K562 (cell line): ENCODE data around the gene CATSPER4. TPM values are rescaled to one million over a fixed set of nuclear protein-coding genes. Genes with fewer than 3 reads are reported as not detected.

Experiments
- ARID3A ChIP-seq: IDR thresholded peaks from 2 replicates; pipeline ENCODE4 v1.6.1; 2012; ENCODE audit warnings: low read depth, low read length, improper control_type of control experiment, borderline replicate concordance
- ATF7 ChIP-seq: fragments of 450-650 bp; IDR thresholded peaks from 2 replicates; pipeline ENCODE4 v1.7.1; 2014; ENCODE audit warnings: mild to moderate bottlenecking, moderate library complexity
- C11orf30 ChIP-seq: fragments of 450-650 bp; IDR thresholded peaks from 2 replicates; pipeline ENCODE4 v1.6.1; 2016; ENCODE audit warnings: low read depth, mild to moderate bottlenecking
- CHD4 ChIP-seq: fragments of 200-600 bp; sonication (generic); IDR thresholded peaks from 3 replicates; pipeline ENCODE4 v1.6.1; 2012; ENCODE audit warnings: low read depth, mild to moderate bottlenecking, mixed read lengths, low read length, inconsistent platforms; ENCODE audit not compliant: insufficient read depth, insufficient replicate concordance, poor library complexity, severe bottlenecking
- CSDE1 ChIP-seq, 2 experiments: fragments of 450-650 bp; IDR thresholded peaks; 2 replicates each; pipeline ENCODE4 v1.6.1; 2016; ENCODE audit warnings: mild to moderate bottlenecking in 1 of 2
- ELF1 ChIP-seq: fragments of 200-800 bp; sonication (Bioruptor generic); IDR thresholded peaks from 2 replicates; pipeline ENCODE4 v1.6.1; 2016; ENCODE audit warnings: missing genetic modification characterization, missing compliant biosample characterization
- GATAD2B ChIP-seq: fragments of 450-650 bp; IDR thresholded peaks from 2 replicates; pipeline ENCODE4 v1.6.1; 2017; ENCODE audit warnings: mild to moderate bottlenecking, borderline replicate concordance
- HDAC2 ChIP-seq: fragments of 450-650 bp; IDR thresholded peaks from 2 replicates; pipeline ENCODE4 v1.6.1; 2016; ENCODE audit warnings: mild to moderate bottlenecking
- ILF3 ChIP-seq: fragments of 450-650 bp; IDR thresholded peaks from 2 replicates; pipeline ENCODE4 v1.6.1; 2018; ENCODE audit warnings: antibody characterized with exemption, mild to moderate bottlenecking, moderate library complexity, borderline replicate concordance
- MAZ ChIP-seq, 2 experiments: fragments of 450-650 bp in 1 of 2; sonication (generic) in 1 of 2; formaldehyde crosslinking; IDR thresholded peaks in 1 of 2; conservative IDR thresholded peaks in 1 of 2; 2 replicates each; pipeline versions ENCODE4 v1.4.0 to v1.5.0; 2020; ENCODE audit warnings: mild to moderate bottlenecking in 1 of 2, missing genetic modification reagents in 1 of 2
- MEIS2 ChIP-seq: fragments of 450-650 bp; IDR thresholded peaks from 2 replicates; pipeline ENCODE4 v1.6.1; 2014; ENCODE audit warnings: mild to moderate bottlenecking; ENCODE audit not compliant: partially characterized antibody
- POLR2H ChIP-seq: IDR thresholded peaks from 2 replicates; pipeline ENCODE4 v1.6.1; 2016; ENCODE audit warnings: missing genetic modification characterization, low read depth, mild to moderate bottlenecking, control low read depth, missing compliant biosample characterization, moderate library complexity
- RAD51 ChIP-seq: fragments of 450-650 bp; IDR thresholded peaks from 2 replicates; pipeline ENCODE4 v1.7.1; 2016; ENCODE audit warnings: low read depth, mild to moderate bottlenecking, borderline replicate concordance
- SMAD3 ChIP-seq: fragments of 450-650 bp; formaldehyde crosslinking; conservative IDR thresholded peaks from 2 replicates; pipeline ENCODE4 v1.4.0; 2020; ENCODE audit warnings: mild to moderate bottlenecking
- SUPT5H ChIP-seq: fragments of 450-650 bp; IDR thresholded peaks from 2 replicates; pipeline ENCODE4 v1.6.1; 2016
- TOE1 ChIP-seq, 2 experiments: fragments of 450-650 bp in 1 of 2; sonication (generic) in 1 of 2; formaldehyde crosslinking in 1 of 2; IDR thresholded peaks; 2 replicates each; pipeline versions ENCODE4 v1.7.1 to v1.8.0; 2016 to 2022; ENCODE audit warnings: borderline replicate concordance in 2 of 2, mild to moderate bottlenecking in 2 of 2, antibody characterized with exemption in 1 of 2, inconsistent platforms in 1 of 2, low read depth in 1 of 2, missing genetic modification reagents in 1 of 2, moderate library complexity in 1 of 2
- ZFPM2 ChIP-seq: fragments of 250-450 bp; sonication (Bioruptor Pico); IDR thresholded peaks from 2 replicates; pipeline ENCODE4 v1.5.1; 2022; ENCODE audit warnings: mild to moderate bottlenecking
- ZFX ChIP-seq: sonication (generic); formaldehyde crosslinking; IDR thresholded peaks from 2 replicates; pipeline ENCODE4 v1.8.0; 2022; ENCODE audit warnings: mild to moderate bottlenecking, missing genetic modification reagents, moderate library complexity
- ZKSCAN8 ChIP-seq: fragments of 200-800 bp; sonication (Bioruptor generic); IDR thresholded peaks from 2 replicates; pipeline ENCODE4 v1.6.1; 2016; ENCODE audit warnings: missing genetic modification characterization, missing compliant biosample characterization
- polyA plus RNA-seq, 8 experiments: library from polyadenylated mRNA; depleted of rRNA in 4 of 8; stranded (reverse) in 5 of 8; unstranded in 3 of 8; fragments of >200 nt; fragmentation: Nextera tagmentation in 2 of 8; fragmentation: Illumina TruSeq in 1 of 8; extraction: Ambion mirVana in 2 of 8; extraction: Trizol in 1 of 8; gene quantifications; 2 replicates each; pipeline versions ENCODE4 v1.2.1 to v1.2.3, GENCODE V29; 2011 to 2014; ENCODE audit warnings: inconsistent platforms in 1 of 8, missing spikeins in 1 of 8
- total RNA-seq, 7 experiments: library from RNA; depleted of rRNA in 6 of 7; stranded (reverse); fragments of >200 nt in 6 of 7; fragmentation: Illumina TruSeq in 2 of 7; extraction: Trizol in 2 of 7; gene quantifications; 2 replicates each; pipeline versions ENCODE4 v1.2.1 to v1.2.3, GENCODE V29; 2011 to 2021; ENCODE audit warnings: low replicate concordance in 1 of 7
- TF ChIP-seq, protein P1 (sequence below), 2 experiments: fragments of 250-450 bp in 1 of 2; fragments of 450-650 bp in 1 of 2; sonication (Bioruptor Pico) in 1 of 2; IDR thresholded peaks; 2 replicates each; pipeline versions ENCODE4 v1.6.1 to v1.8.0; 2016 to 2021; ENCODE audit warnings: mild to moderate bottlenecking in 2 of 2, moderate library complexity in 2 of 2, missing compliant biosample characterization in 1 of 2, missing genetic modification characterization in 1 of 2

The CATSPER4 gene
- total and polyA plus RNA-seq, 9 of the 15 experiments (the other 6 are each of a cell fraction or from before 2014, with no cell fraction given) = 0.04 to 0.13 TPM; not detected in 7

DNA sequence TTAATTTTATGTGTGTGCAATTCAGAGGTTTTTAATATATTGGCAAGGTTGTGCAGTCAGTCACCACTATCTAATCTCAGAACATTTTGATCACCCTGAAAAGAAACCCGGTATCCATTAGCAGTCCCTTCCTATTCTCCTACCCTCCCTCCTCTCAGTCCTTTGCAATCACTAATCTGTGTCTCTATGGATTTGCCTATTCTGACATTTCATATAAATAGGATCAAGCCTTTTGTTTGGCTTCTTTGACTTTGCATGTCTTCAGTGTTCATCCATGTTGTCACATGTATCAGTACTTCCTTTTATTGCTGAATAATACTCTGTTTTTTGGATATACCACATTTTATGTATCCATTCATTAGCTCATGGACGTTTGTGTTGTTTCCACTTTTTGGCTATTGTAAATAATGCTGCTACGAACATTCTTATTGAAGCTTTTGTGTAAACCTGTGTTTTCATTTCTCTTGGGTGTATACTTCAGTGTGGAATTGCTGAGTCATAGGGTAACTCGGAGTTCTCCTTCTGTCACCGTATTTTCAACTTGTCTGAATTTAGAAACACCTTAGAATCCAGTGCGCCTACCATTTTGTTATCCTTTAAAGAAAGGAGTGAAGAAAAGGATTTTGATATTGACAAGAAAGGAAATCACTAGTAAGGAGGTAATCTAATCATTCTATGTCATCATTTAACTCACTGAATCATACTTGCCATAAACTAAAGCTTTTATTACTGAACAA is 47.0 kb downstream of the CATSPER4 start (continued):
- TF ChIP-seq ARID3A = peak; percentile 26; the same call in 1 of the 2 replicates
- peak; percentile 71 for TF ChIP-seq CHD4
- peak; percentile 69; the same call in 1 of the 2 replicates for TF ChIP-seq ILF3
- no peak for TF ChIP-seq ZFPM2 (CRISPR knock-in tag)
- TF ChIP-seq ATF7 = 0 out of 2 replicates have a peak, but pooled peaks have one; percentile 15
- TF ChIP-seq, protein P1, sequence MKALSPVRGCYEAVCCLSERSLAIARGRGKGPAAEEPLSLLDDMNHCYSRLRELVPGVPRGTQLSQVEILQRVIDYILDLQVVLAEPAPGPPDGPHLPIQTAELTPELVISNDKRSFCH (CRISPR knock-in tag; IDR thresholded peaks at IDR 0.05) = no peak
- TF ChIP-seq, protein P1 (tag; IDR thresholded peaks at IDR 0.05) = 0 out of 2 replicates have a peak, but pooled peaks have one; percentile 60
- no peak for TF ChIP-seq SUPT5H
- TF ChIP-seq SMAD3 = 0 out of 2 replicates have a peak, but pooled peaks have one; percentile 45
- TF ChIP-seq ELF1 = no peak
- peak; percentile 26 for TF ChIP-seq MEIS2
- 0 out of 2 replicates have a peak, but pooled peaks have one; percentile 12 for TF ChIP-seq RAD51
- 0 out of 4 replicates have a peak, but pooled peaks have one; percentile 18 to 29 for TF ChIP-seq MAZ (CRISPR knock-in tag; conservative IDR thresholded peaks at IDR 0.05 in 1 of 2, IDR thresholded peaks at IDR 0.05 in 1 of 2)
- no peak; the same call in 1 of the 2 replicates for TF ChIP-seq ZFX
- TF ChIP-seq POLR2H (tag) = peak; percentile 49; the same call in 1 of the 2 replicates
- TF ChIP-seq ZKSCAN8 = 0 out of 2 replicates have a peak, but pooled peaks have one; percentile 30
- 0 out of 2 replicates have a peak, but pooled peaks have one; percentile 27 for TF ChIP-seq TOE1 (IDR thresholded peaks at IDR 0.05; ENCODE audit: borderline replicate concordance)
- TF ChIP-seq TOE1 (CRISPR knock-in tag; IDR thresholded peaks at IDR 0.05; ENCODE audit: borderline replicate concordance, low read depth) = no peak
- TF ChIP-seq HDAC2 = 0 out of 2 replicates have a peak, but pooled peaks have one; percentile 14
- TF ChIP-seq C11orf30 = peak; percentile 98
- peak in 1 of 2 experiments; percentile 40; a peak in 1 of 4 replicates for TF ChIP-seq CSDE1 (IDR thresholded peaks at IDR 0.05)
- peak; percentile 61; the same call in 1 of the 2 replicates for TF ChIP-seq GATAD2B
